HEK293 (cell line): ENCODE data around the gene KCTD11.

ENCODE experiments used
- GLIS1 ChIP-seq: fragments of 450-650 bp; formaldehyde crosslinking; IDR thresholded peaks from 2 replicates; pipeline ENCODE4 v1.5.1; 2016; ENCODE audit warnings: missing biosample characterization, missing genetic modification characterization
- KLF10 ChIP-seq: fragments of 450-650 bp; IDR thresholded peaks from 2 replicates; pipeline ENCODE4 v1.5.1; 2018; ENCODE audit warnings: missing biosample characterization, mild to moderate bottlenecking, missing genetic modification characterization
- KLF16 ChIP-seq: fragments of 450-650 bp; formaldehyde crosslinking; IDR thresholded peaks from 2 replicates; pipeline ENCODE4 v1.5.1; 2017; ENCODE audit warnings: missing biosample characterization, missing genetic modification characterization
- KLF9 ChIP-seq: fragments of 450-650 bp; formaldehyde crosslinking; IDR thresholded peaks from 2 replicates; pipeline ENCODE4 v1.5.1; 2016; ENCODE audit warnings: missing biosample characterization, missing genetic modification characterization, low read depth
- PRDM10 ChIP-seq: fragments of 450-650 bp; formaldehyde crosslinking; IDR thresholded peaks from 2 replicates; pipeline ENCODE4 v1.5.1; 2016; ENCODE audit warnings: missing biosample characterization, missing genetic modification characterization
- SP2 ChIP-seq: fragments of 450-650 bp; formaldehyde crosslinking; IDR thresholded peaks from 2 replicates; pipeline ENCODE4 v1.5.1; 2016; ENCODE audit warnings: missing biosample characterization, missing genetic modification characterization
- SP3 ChIP-seq: fragments of 450-650 bp; formaldehyde crosslinking; IDR thresholded peaks from 2 replicates; pipeline ENCODE4 v1.5.1; 2016; ENCODE audit warnings: missing biosample characterization, missing genetic modification characterization
- SP7 ChIP-seq: fragments of 450-650 bp; formaldehyde crosslinking; IDR thresholded peaks from 2 replicates; pipeline ENCODE4 v1.5.1; 2016; ENCODE audit warnings: missing biosample characterization, missing genetic modification characterization
- ZBTB10 ChIP-seq: fragments of 450-650 bp; formaldehyde crosslinking; IDR thresholded peaks from 2 replicates; pipeline ENCODE4 v1.5.1; 2016; ENCODE audit warnings: missing biosample characterization, missing genetic modification characterization
- ZBTB17 ChIP-seq: fragments of 450-650 bp; formaldehyde crosslinking; IDR thresholded peaks from 2 replicates; pipeline ENCODE4 v1.5.1; 2016; ENCODE audit warnings: missing biosample characterization, missing genetic modification characterization
- ZBTB7A ChIP-seq: fragments of 450-650 bp; formaldehyde crosslinking; IDR thresholded peaks from 2 replicates; pipeline ENCODE4 v1.5.1; 2016; ENCODE audit warnings: low read depth, missing biosample characterization, missing genetic modification characterization
- ZEB2 ChIP-seq: fragments of 450-650 bp; formaldehyde crosslinking; IDR thresholded peaks from 2 replicates; pipeline ENCODE4 v1.5.1; 2016; ENCODE audit warnings: missing biosample characterization, missing genetic modification characterization
- ZFP3 ChIP-seq: fragments of 450-650 bp; formaldehyde crosslinking; IDR thresholded peaks from 2 replicates; pipeline ENCODE4 v1.5.1; 2016; ENCODE audit warnings: low read depth, missing biosample characterization, missing genetic modification characterization
- ZFP69B ChIP-seq: fragments of 450-650 bp; formaldehyde crosslinking; IDR thresholded peaks from 2 replicates; pipeline ENCODE4 v1.5.1; 2016; ENCODE audit warnings: missing biosample characterization, missing genetic modification characterization
- ZNF121 ChIP-seq: fragments of 450-650 bp; formaldehyde crosslinking; IDR thresholded peaks from 2 replicates; pipeline ENCODE4 v1.5.1; 2016; ENCODE audit warnings: missing biosample characterization, missing genetic modification characterization
- ZNF18 ChIP-seq: fragments of 450-650 bp; formaldehyde crosslinking; IDR thresholded peaks from 2 replicates; pipeline ENCODE4 v1.5.1; 2016; ENCODE audit warnings: missing biosample characterization, missing genetic modification characterization
- ZNF239 ChIP-seq: fragments of 450-650 bp; formaldehyde crosslinking; IDR thresholded peaks from 2 replicates; pipeline ENCODE4 v1.5.1; 2016; ENCODE audit warnings: missing biosample characterization, missing genetic modification characterization
- ZNF266 ChIP-seq: fragments of 450-650 bp; formaldehyde crosslinking; IDR thresholded peaks from 2 replicates; pipeline ENCODE4 v1.5.1; 2016; ENCODE audit warnings: missing biosample characterization, missing genetic modification characterization, low read depth
- ZNF324 ChIP-seq: fragments of 450-650 bp; formaldehyde crosslinking; IDR thresholded peaks from 2 replicates; pipeline ENCODE4 v1.5.1; 2016; ENCODE audit warnings: missing biosample characterization, missing genetic modification characterization
- ZNF335 ChIP-seq: fragments of 450-650 bp; formaldehyde crosslinking; conservative IDR thresholded peaks from 2 replicates; pipeline ENCODE4 v1.5.1; 2016; ENCODE audit warnings: missing biosample characterization, missing genetic modification characterization
- ZNF518A ChIP-seq: fragments of 450-650 bp; formaldehyde crosslinking; conservative IDR thresholded peaks from 2 replicates; pipeline ENCODE4 v1.5.1; 2016; ENCODE audit warnings: low read depth, missing biosample characterization, missing genetic modification characterization
- ZNF580 ChIP-seq: fragments of 450-650 bp; formaldehyde crosslinking; IDR thresholded peaks from 2 replicates; pipeline ENCODE4 v1.5.1; 2016; ENCODE audit warnings: missing biosample characterization, missing genetic modification characterization
- ZNF610 ChIP-seq: fragments of 450-650 bp; formaldehyde crosslinking; IDR thresholded peaks from 2 replicates; pipeline ENCODE4 v1.5.1; 2016; ENCODE audit warnings: missing biosample characterization, missing genetic modification characterization, borderline replicate concordance
- ZNF843 ChIP-seq: fragments of 450-650 bp; formaldehyde crosslinking; IDR thresholded peaks from 2 replicates; pipeline ENCODE4 v1.5.1; 2016; ENCODE audit warnings: missing biosample characterization, missing genetic modification characterization
- ZSCAN5A ChIP-seq: fragments of 450-650 bp; formaldehyde crosslinking; IDR thresholded peaks from 2 replicates; pipeline ENCODE4 v1.5.1; 2016; ENCODE audit warnings: missing biosample characterization, missing genetic modification characterization

KCTD11 gene

GRCh38 chr17:7329374-7329996 lies 22.5 kb upstream of the KCTD11 start (continued):
- peak; percentile 95 for TF ChIP-seq PRDM10
- TF ChIP-seq ZBTB17 (tag by site-specific recombination), result peak; percentile 83
- 0 out of 2 replicates have a peak, but pooled peaks have one; percentile 26 for TF ChIP-seq ZFP69B (tag by site-specific recombination)
- TF ChIP-seq ZNF610 (tag by site-specific recombination), result peak; percentile 99
- TF ChIP-seq ZSCAN5A, result no peak
- peak; percentile 76; the same call in 1 of the 2 replicates for TF ChIP-seq ZEB2
- TF ChIP-seq ZBTB7A (tag by site-specific recombination), result peak; percentile 86
- peak; percentile 100 for TF ChIP-seq SP3 (tag by site-specific recombination)
- peak; percentile 49; the same call in 1 of the 2 replicates for TF ChIP-seq SP7 (tag by site-specific recombination)
- peak; percentile 99 for TF ChIP-seq KLF9
- TF ChIP-seq ZNF580 (tag by site-specific recombination), result no peak; the same call in 1 of the 2 replicates
- peak; percentile 94 for TF ChIP-seq KLF16
- TF ChIP-seq ZNF518A, result peak; percentile 64
- 0 out of 2 replicates have a peak, but pooled peaks have one; percentile 72 for TF ChIP-seq ZNF324
- peak; percentile 68 for TF ChIP-seq KLF10
- TF ChIP-seq ZNF335, result peak; percentile 82
- no peak for TF ChIP-seq ZNF239 (tag by site-specific recombination)
- peak; percentile 86 for TF ChIP-seq SP2
- TF ChIP-seq ZNF843 (tag by site-specific recombination), result peak; percentile 62; the same call in 1 of the 2 replicates
- TF ChIP-seq ZNF266 (tag by site-specific recombination), result 0 out of 2 replicates have a peak, but pooled peaks have one; percentile 9
- TF ChIP-seq ZNF18 (tag by site-specific recombination), result no peak
- TF ChIP-seq ZNF121, result no peak
- no peak for TF ChIP-seq ZFP3 (tag by site-specific recombination)
- peak; percentile 96 for TF ChIP-seq ZBTB10
- TF ChIP-seq GLIS1 (tag by site-specific recombination), result peak; percentile 72
